ENCODE results near the gene PREX1. TPM values are rescaled to one million over a fixed set of nuclear protein-coding genes. Genes with fewer than 3 reads are reported as not detected.
"Not testable (repeated sequence)": the region's sequence is repeated elsewhere in the genome, so short reads cannot be mapped to it uniquely, and the experiment has no call there.

The PREX1 gene
- 27.5 and 34.3 TPM in 2 replicates for total RNA-seq (2014; rRNA removed; shearing (Covaris generic))

- H3K4me1 ChIP-seq (replicated peaks), result peaks cover 58% of the 10 kb centered on the region
- H3K4me3 ChIP-seq, result peak within 1 kb of the TSS; percentile 89
- peak within 1 kb of the TSS; percentile 58 for H3K27ac ChIP-seq
- H3K9me3 ChIP-seq (replicated peaks), result no peaks in the 10 kb centered on the region
- DNase-seq (ENCODE audit: low read depth in 1 of 2, low spot score in 2 of 2), result peak; percentile 85 to 87
- H3K36me3 ChIP-seq, result peaks cover 3% of the 10 kb centered on the region; the same call in 1 of the 2 replicates
- no peaks in the 10 kb centered on the region for H3K27me3 ChIP-seq (replicated peaks)
Observed at GRCh38 chr20:48827855-48828733, at the start of gene PREX1. Gene PREX1 (minus strand): TSS chr20:48827999. CDS start chr20:48827860, 139 bp downstream.

- no peak for DNase-seq (ENCODE audit: low read depth in 1 of 2, low spot score in 2 of 2)
- H3K4me3 ChIP-seq, result no peak overlapping the region
- H3K36me3 ChIP-seq, result no peaks in the 10 kb centered on the region
- H3K4me1 ChIP-seq (replicated peaks), result peaks cover 11% of the 10 kb centered on the region
- no peaks in the 10 kb centered on the region for H3K27me3 ChIP-seq (replicated peaks)
- no peaks in the 10 kb centered on the region for H3K9me3 ChIP-seq (replicated peaks)
- H3K27ac ChIP-seq, result no peak overlapping the region
Observed at GRCh38 chr20:48877304-48877703, 49.5 kb upstream of the PREX1 start.

- DNase-seq (ENCODE audit: low read depth in 1 of 2, low spot score in 2 of 2), result no peak
Observed at GRCh38 chr20:48875914-48876240, 48.1 kb upstream of the PREX1 start.

GRCh38 chr20:48875233-48875913, 47.6 kb upstream of the PREX1 start:
- H3K27ac ChIP-seq, result no peak overlapping the region
- peaks cover 9% of the 10 kb centered on the region for H3K4me1 ChIP-seq (replicated peaks)
- no peaks in the 10 kb centered on the region for H3K36me3 ChIP-seq
- H3K27me3 ChIP-seq (replicated peaks), result no peaks in the 10 kb centered on the region
- no peaks in the 10 kb centered on the region for H3K9me3 ChIP-seq (replicated peaks)
- DNase-seq (ENCODE audit: low read depth in 1 of 2, low spot score in 2 of 2), result no peak
- no peak overlapping the region for H3K4me3 ChIP-seq

More at GRCh38 chr20:48875914-48876240, 48.1 kb upstream of the PREX1 start:
- Histone ChIP-seq H3K4me3 (no peak overlapping the region), H3K36me3 (no peaks in the 10 kb centered on the region), H3K27me3 (replicated peaks) (no peaks in the 10 kb centered on the region), H3K4me1 (replicated peaks) (peaks cover 11% of the 10 kb centered on the region), H3K27ac (no peak overlapping the region), H3K9me3 (replicated peaks) (no peaks in the 10 kb centered on the region)

- DNase-seq (ENCODE audit: low read depth in 1 of 2, low spot score in 2 of 2); H3K4me1 ChIP-seq (replicated peaks); H3K4me3 ChIP-seq; H3K27me3 ChIP-seq (replicated peaks); H3K9me3 ChIP-seq (replicated peaks); H3K36me3 ChIP-seq; H3K27ac ChIP-seq: not testable (repeated sequence)
Observed at GRCh38 chr20:48869442-48869841, 41.6 kb upstream of the PREX1 start.

GRCh38 chr20:48866936-48867335, 39.1 kb upstream of the PREX1 start:
- Histone ChIP-seq H3K9me3 (replicated peaks) (no peaks in the 10 kb centered on the region), H3K4me3 (no peak overlapping the region), H3K27me3 (replicated peaks) (no peaks in the 10 kb centered on the region), H3K4me1 (replicated peaks) (no peaks in the 10 kb centered on the region), H3K36me3 (no peaks in the 10 kb centered on the region), H3K27ac (no peak overlapping the region)
- no peak for DNase-seq (ENCODE audit: low read depth in 1 of 2, low spot score in 2 of 2)

GRCh38 chr20:48864738-48865318, 37.0 kb upstream of the PREX1 start:
- Histone ChIP-seq H3K4me3 (no peak overlapping the region), H3K4me1 (replicated peaks) (no peaks in the 10 kb centered on the region), H3K36me3 (no peaks in the 10 kb centered on the region), H3K27me3 (replicated peaks) (no peaks in the 10 kb centered on the region), H3K9me3 (replicated peaks) (no peaks in the 10 kb centered on the region), H3K27ac (no peak overlapping the region)
- DNase-seq (ENCODE audit: low read depth in 1 of 2, low spot score in 2 of 2), result no peak

- no peaks in the 10 kb centered on the region for H3K4me1 ChIP-seq (replicated peaks)
- no peaks in the 10 kb centered on the region for H3K9me3 ChIP-seq (replicated peaks)
- DNase-seq (ENCODE audit: low read depth in 1 of 2, low spot score in 2 of 2), result no peak
- H3K27ac ChIP-seq, result no peak overlapping the region
- H3K36me3 ChIP-seq, result no peaks in the 10 kb centered on the region
- no peaks in the 10 kb centered on the region for H3K27me3 ChIP-seq (replicated peaks)
- H3K4me3 ChIP-seq, result no peak overlapping the region
Observed at GRCh38 chr20:48864254-48864653, 36.5 kb upstream of the PREX1 start.

GRCh38 chr20:48862279-48862678, 34.5 kb upstream of the PREX1 start:
- no peaks in the 10 kb centered on the region for H3K9me3 ChIP-seq (replicated peaks)
- H3K4me1 ChIP-seq (replicated peaks), result no peaks in the 10 kb centered on the region
- no peaks in the 10 kb centered on the region for H3K27me3 ChIP-seq (replicated peaks)
- no peaks in the 10 kb centered on the region for H3K36me3 ChIP-seq
- no peak for DNase-seq (ENCODE audit: low read depth in 1 of 2, low spot score in 2 of 2)
- H3K4me3 ChIP-seq, result no peak overlapping the region
- H3K27ac ChIP-seq, result no peak overlapping the region

GRCh38 chr20:48861444-48861843, 33.6 kb upstream of the PREX1 start:
- no peaks in the 10 kb centered on the region for H3K36me3 ChIP-seq
- H3K4me1 ChIP-seq (replicated peaks), result no peaks in the 10 kb centered on the region
- H3K27me3 ChIP-seq (replicated peaks), result no peaks in the 10 kb centered on the region
- no peak overlapping the region for H3K27ac ChIP-seq
- no peak overlapping the region for H3K4me3 ChIP-seq
- no peak for DNase-seq (ENCODE audit: low read depth in 1 of 2, low spot score in 2 of 2)
- no peaks in the 10 kb centered on the region for H3K9me3 ChIP-seq (replicated peaks)

- Histone ChIP-seq H3K27ac (no peak overlapping the region), H3K9me3 (replicated peaks) (no peaks in the 10 kb centered on the region), H3K4me3 (no peak overlapping the region), H3K27me3 (replicated peaks) (no peaks in the 10 kb centered on the region), H3K4me1 (replicated peaks) (peaks cover 8% of the 10 kb centered on the region), H3K36me3 (no peaks in the 10 kb centered on the region)
- no peak for DNase-seq (ENCODE audit: low read depth in 1 of 2, low spot score in 2 of 2)
Observed at GRCh38 chr20:48858075-48858790, 30.4 kb upstream of the PREX1 start.

GRCh38 chr20:48856130-48856529, 28.3 kb upstream of the PREX1 start:
- Histone ChIP-seq H3K4me3 (no peak overlapping the region), H3K4me1 (replicated peaks) (peaks cover 8% of the 10 kb centered on the region), H3K36me3 (no peaks in the 10 kb centered on the region), H3K27me3 (replicated peaks) (no peaks in the 10 kb centered on the region), H3K9me3 (replicated peaks) (no peaks in the 10 kb centered on the region), H3K27ac (no peak overlapping the region)
- DNase-seq (ENCODE audit: low read depth in 1 of 2, low spot score in 2 of 2), result no peak

GRCh38 chr20:48855046-48855445, 27.2 kb upstream of the PREX1 start:
- Histone ChIP-seq H3K4me1 (replicated peaks) (peaks cover 8% of the 10 kb centered on the region), H3K27me3 (replicated peaks) (no peaks in the 10 kb centered on the region), H3K9me3 (replicated peaks) (no peaks in the 10 kb centered on the region), H3K27ac (no peak overlapping the region), H3K4me3 (no peak overlapping the region), H3K36me3 (no peaks in the 10 kb centered on the region)
- DNase-seq (ENCODE audit: low read depth in 1 of 2, low spot score in 2 of 2), result no peak

Measured in SJSA1 (cell line).